GM19467 (cell line): ENCODE data around the gene ZDHHC11.
"Not testable (repeated sequence)": the region's sequence is repeated elsewhere in the genome, so short reads cannot be mapped to it uniquely, and the experiment has no call there.

Source experiments
- ATAC-seq: cut with Tn5 transposase; IDR thresholded peaks from one replicate; pipeline ENCODE4 v1.9.1; 2021; ENCODE audit warnings: mild to moderate bottlenecking, moderate library complexity; ENCODE audit not compliant: unreplicated experiment

Gene ZDHHC11

DNA sequence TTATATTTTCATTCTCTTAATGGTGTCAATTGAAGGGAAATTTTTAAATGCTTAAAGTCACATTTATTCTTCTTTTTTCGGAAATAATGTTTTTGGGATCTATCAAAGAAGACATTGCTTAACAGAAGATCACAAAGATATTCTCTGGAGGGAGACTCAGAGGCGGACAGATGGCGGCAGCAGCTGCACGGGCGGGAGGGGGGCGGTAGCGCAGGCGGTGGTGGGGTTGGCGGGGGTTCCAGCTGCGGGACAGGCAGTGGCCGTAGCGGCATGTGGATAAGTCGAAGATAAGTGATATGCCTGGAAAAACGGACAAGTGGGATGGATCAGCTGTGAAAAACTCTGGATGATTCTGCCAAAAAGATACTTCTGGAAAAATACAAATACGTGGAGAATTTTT is 34.6 kb downstream of the ZDHHC11 start:
- ATAC-seq: no peak

DNA sequence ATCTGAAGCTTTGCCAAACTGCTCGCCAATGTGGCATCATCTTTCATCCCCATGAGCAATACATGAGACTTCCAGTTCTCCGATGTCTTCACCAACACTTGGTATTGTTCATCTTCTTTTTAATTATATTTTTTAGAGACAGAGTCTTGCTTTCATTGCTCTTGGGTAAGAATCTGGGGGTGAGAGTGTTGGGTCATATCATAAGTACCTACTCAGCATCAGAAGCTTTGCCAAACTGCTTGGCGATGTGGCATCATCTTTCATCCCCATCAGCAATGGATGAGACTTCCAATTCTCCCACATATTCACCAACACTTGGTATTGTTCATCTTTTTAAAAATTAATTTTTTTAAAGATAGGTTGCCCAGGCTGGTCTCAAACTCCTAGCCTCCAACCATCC is 35.3 kb downstream of the ZDHHC11 start:
- ATAC-seq: no peak

DNA sequence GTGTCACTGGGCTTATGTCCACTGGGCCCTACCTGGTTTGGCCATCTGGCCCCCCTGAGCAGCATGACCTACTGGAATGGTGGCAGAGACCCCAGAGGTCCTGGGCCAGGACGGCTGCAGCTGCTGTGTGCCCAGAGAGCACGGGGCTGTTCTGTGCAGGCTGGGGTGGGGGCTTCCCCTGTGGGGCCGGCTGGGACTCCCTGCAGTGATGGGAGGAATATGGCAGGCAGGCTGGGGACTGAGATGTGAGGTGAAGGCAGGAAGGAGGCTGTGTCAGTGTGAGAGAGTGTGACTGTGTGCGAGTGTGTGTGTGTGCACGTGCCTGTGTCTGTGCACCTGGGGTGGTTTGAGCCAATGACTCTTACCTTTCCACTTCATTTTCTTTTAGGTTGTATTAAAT is 37.2 kb downstream of the ZDHHC11 start:
- ATAC-seq: not testable (repeated sequence)

DNA sequence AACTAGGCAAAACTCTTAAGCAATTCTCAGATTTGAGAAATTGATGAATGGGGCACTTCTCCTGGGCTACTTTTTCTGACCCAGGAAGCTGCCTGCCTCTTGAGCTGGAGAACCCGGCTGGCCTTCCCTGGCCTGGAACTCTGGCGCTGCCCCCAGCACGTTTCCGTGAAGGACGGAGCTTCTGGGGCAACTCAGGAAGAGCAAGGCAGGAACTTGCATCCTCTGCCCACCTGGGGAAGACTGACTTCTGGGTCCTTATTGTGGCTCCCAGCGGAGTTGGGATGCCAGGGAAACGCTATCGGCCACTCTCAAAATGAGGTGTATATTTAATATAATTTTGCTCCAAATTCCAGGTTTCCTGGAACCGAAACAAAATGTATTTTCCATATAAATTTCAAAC is 39.4 kb downstream of the ZDHHC11 start:
- ATAC-seq: not testable (repeated sequence)

DNA sequence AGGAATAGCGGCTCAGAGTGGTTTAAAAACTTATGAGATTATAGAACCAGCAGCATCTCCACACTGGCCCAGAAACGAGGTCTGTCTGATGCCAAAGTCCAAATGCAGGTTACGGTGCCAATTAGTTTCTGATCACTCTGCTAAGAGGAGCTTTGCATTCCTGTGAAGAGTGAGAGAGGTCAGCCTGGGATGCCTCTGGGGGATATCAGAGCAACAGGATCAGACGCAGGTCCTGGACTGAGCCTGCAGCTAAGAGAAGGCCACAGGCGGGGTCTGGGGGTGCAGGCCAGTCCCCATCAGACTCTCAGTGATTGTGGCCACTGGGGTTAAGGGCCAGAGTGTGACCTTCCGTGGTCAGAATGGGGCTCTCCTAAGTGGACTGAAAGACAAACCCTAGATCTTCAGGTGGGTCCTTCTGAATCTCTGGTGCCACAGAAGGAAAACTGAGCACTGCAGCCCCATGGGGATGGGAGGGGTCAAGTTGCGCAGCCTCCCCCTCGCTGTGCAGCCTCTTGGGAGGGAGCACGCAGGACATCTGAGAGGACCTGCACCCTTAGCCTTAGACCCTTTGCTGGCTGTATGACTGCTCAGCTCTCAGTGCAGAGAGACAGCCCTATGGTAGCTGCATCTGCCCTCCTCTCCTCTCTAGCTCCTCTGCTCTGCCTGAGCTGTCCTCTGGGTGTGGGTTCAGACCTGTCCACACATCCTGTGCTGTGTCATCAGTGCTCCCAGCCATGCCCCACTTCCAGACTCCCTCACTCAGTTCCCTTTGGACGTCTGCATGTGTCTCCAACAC is 42.9 kb downstream of the ZDHHC11 start:
- not testable (repeated sequence) for ATAC-seq

DNA sequence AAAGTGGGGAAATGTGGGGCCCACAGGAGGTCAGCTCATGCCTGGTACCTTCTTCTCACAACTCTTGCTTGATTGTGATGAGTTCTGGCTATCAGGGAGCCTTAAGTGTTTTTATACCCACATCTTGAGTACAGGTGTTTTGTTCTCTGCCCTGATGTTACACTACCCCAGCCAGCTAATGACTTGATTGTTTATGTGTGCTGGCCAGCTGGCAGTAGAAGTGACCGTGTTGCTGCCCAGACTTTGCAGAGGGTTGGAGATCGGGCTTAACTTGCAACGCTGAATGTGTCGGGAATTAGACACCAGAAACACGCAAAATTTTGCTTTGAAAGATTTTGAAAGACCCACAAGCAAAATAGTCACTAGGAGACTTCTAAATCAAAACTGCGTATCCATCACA is 49.3 kb downstream of the ZDHHC11 start:
- no peak for ATAC-seq

DNA sequence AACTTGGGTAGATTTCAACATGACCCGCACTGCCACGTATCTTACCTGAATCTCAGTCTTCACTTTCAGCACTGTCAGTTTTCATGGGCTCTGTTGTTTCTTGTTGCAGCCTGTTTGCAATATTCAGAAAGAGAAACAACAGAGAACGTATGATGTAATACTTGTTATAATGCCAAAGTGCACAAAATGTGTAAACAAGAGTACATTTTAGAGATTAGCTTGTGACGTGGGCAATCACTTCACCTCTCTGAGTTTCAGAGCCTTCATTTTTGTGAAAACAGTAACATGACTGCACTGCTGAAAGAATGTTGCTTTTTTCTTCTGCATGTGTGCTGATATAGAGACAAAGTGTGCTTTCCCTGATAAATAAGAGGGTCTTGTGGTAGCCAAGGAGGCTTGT is 49.7 kb downstream of the ZDHHC11 start:
- ATAC-seq: not testable (repeated sequence)

DNA sequence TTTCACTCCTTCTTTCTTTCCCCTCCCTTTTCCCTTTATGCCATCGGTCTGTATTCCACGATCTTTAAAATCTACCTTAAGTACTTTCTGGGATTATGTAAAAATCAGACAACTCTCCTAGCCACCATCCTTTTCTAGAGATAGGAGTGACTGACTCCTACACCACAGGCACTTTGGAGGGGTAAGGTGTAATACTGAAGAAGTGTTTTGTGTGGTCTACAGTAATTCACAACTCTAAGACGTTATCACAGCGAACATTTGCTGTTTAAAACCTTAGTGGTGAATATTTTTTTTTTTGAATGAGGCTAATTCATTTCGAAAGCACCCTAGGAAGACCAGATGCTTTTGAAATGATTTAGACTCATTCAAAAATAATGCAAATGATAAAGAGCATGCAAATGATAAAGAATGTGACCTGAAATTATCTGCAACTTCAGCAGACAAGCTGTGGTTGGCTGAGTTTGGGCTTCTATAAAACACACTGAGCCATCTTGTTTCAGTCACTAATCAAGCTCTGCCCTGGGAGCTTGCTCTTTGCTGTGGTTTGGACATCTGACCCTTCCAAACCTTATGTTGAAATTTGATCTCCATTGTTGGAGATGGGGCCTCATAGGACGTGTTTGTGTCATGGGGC is 52.2 kb downstream of the ZDHHC11 start:
- ATAC-seq: not testable (repeated sequence)

DNA sequence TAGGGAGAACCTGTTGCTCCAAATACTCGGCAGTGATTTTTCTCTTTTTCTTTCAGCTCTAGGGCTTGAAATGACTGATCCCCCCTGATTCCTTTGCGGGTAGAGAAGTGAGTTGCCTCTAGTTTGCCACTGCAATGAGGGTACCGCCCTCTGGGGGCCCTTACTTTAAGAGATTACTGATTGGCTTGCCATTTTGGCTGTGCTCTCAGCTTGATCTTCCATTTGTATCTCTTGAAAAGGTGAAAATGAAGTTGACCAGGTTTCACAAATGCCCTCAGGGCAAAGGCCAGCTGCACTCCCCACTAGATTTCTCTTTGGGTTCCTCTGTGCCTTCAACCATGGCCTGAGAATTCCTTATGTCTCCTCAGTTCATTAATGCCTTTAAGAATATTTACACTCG is 52.8 kb downstream of the ZDHHC11 start:
- ATAC-seq: not testable (repeated sequence)

DNA sequence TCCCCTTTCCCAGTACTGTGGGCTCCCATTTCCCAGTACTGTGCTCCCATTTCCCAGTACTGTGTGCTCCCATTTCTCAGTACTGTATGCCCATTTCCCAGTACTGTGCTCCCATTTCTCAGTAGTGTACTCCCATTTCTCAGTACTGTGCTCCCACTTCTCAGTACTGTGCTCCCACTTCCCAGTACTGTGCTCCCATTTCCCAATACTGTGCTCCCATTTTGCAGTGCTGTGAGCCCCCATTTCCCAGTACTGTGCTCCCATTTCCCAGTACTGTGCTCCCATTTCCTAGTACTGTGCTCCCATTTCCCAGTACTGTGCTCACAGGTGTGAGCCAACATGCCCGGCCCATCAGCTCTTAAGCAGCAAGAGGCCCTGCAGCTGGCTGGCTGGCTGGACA is 54.9 kb downstream of the ZDHHC11 start:
- ATAC-seq: not testable (repeated sequence)

DNA sequence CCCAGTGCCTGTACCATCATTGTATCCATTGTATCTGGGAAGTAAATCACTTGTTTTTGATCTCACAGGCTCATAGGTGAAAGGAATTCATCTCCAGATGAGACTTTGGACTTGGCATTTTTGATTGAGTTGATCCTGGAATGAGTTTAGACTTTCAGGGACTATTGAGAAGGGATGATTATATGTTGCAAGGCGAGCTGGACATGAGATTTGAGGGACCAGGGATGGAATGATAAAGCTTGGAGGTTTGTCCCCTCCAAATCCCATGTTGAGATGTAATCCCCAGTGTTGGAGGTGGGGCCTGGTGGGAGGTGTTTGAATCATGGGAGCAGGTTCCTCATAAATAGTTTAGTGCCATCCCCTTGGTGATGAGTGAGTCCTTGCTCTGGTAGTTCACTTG is 55.8 kb downstream of the ZDHHC11 start:
- ATAC-seq: not testable (repeated sequence)

DNA sequence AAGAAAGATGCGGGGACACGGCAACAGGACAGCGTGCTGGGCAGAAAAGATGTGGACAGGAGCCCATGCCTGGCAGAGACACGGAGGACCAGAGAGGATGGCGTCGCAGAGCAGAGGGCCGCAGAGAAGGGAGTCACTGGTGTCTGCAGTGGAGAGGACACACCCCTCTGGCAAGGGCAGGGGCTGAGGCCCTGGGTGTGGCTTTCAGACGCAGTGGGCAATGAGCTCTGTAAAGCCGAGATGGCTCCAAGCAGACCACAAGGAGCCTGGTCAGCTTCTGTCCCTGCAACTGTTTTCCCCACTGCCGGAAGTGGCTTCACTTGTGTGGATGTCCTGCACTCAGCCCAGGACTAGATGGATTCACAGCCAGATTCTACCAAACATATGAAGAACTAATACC is 62.1 kb downstream of the ZDHHC11 start:
- not testable (repeated sequence) for ATAC-seq

DNA sequence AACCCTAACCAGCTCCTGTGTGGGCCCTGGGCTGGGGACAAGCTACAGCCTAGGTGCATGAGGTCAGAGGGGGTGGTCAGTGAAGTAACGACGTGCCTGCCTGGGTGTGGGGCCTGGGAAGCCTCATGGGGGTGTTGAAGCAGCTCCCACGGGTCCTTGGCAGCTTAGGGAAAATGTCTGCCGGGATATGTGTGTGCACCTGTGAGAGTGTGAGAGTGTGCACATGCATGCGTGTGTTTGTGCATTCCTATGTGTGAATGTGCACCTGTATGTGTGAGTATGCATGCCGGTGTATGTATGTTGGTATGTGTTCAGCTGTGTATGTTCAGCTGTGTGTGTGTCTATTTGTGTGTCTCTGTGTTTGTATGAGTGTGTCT is 62.9 kb downstream of the ZDHHC11 start:
- ATAC-seq: not testable (repeated sequence)

DNA sequence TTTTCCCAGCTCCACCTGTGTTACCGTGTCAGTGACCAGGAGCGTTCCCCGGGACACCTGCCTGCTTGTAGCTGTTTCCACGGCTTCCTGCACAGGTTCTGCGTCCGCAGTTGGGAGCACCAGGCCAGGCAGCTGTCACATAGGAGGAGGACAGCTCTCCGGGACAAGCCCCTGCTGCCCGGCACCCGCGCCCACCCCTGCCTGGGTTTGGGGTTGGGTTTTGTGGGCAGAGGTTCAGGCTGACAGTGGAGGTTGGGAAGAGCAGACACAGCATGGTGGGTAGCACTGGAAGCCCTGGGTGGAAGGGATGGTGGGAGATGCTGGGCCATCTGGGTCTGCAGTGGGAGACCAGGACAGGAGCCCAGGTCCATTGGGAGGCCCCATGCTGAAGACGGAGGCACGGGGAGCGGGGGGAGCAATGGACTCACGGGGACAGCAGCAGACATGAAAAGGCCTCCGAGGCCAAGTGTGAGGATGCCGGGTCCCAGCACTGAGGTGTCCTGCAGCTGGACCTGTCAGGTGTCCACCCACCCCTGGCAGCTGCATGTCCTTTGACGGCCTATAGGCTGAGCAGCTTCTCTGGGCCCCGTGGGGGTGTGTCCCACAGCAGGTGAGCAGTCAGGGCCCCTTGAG is 63.4 kb downstream of the ZDHHC11 start:
- not testable (repeated sequence) for ATAC-seq

DNA sequence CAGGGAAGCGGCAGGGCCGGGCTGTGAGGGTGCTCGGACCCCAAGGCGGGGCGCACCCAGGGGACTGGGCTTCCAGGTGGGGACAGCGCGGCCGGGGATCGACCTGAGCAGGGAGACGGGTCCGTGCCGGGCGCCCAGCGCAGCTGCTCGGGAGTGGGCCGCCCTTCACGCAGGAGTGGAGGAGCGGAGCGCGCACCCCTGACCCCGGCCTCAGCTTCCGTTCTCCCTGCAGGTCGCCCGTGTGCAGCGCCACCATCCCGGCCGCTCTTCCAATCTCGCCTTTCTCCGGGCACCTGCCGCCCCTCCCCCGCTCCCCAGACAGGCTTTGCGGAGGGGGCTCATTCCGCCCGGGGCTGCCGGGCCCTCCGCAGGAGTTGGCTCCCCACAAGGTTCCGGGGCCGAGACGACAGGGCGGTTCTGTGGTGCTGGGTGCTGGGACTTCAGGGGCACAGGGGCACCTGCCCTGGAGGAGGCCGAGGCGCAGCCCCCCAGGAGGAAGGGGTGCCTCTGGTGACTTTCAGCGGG is 65.5 kb downstream of the ZDHHC11 start:
- not testable (repeated sequence) for ATAC-seq

DNA sequence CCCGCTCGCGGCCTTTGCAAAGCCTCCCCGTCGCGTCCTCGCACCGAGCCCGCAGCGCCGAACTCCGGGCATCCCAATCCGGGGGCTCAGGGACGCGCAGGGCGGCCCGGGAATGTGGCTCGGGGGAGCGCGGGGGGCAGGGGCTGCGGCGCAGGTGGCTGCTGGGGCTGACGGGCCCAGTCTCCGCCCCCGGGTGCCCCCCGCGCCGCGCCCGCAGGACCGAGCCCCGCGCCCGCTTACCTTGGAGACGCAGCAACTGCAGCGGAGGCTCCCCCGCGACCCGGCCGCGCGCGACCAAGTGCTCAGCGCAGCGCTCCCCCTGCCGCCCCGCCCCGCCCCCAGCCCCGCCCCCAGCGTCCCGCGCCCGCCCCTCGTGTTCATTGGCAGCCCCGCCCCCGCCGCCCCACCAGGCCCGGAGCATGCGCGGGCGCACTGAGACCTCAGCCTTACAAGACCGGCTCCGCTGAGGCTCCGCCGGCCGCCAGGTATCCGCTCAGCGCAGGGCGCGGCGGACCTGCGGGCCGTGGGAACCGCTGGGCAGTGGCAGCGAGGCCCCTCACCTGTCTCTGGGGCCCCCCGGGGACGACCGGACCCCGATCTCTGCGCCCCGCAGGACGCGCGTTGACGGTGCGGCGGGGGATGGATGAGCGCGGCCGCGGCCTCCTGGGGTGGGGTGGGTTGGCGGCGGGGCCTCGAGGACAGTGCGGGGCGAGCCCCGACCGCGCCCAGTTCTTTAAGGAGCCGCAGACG is 66.2 kb downstream of the ZDHHC11 start, which contains the start of gene ZDHHC11B:
ZDHHC11B (minus strand) TSS at position 302 of the 750 bp plus-strand sequence. CDS start 17,810 bp downstream, outside the sequence.
- ATAC-seq: not testable (repeated sequence)

DNA sequence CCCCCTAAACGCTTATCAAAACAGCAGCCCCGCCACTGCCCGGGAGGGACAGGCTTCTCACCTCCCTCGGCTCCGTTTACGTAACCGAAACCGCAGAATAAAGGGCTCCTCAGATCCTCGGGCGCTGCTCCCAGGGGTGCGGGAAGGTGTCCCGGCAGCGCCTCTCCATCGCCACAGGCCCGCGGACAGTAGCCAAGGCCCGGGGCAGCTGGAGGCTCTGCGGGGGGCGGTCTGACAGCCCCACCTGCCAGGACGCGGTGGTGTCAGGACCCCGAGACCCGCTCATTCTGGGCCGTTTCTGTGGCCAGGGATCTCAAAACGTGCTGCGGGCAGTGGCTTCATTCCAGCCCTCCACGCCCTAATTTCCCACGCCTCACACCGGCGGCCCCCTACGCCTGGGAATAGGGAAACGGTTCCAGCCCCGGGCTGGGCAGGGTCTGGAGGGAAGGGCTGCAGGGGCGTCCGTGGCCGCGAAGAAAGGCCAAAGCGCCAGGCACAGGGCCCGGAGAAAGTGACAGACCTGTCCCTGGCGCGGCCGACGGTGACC is 66.8 kb downstream of the ZDHHC11 start:
- ATAC-seq: not testable (repeated sequence)

DNA sequence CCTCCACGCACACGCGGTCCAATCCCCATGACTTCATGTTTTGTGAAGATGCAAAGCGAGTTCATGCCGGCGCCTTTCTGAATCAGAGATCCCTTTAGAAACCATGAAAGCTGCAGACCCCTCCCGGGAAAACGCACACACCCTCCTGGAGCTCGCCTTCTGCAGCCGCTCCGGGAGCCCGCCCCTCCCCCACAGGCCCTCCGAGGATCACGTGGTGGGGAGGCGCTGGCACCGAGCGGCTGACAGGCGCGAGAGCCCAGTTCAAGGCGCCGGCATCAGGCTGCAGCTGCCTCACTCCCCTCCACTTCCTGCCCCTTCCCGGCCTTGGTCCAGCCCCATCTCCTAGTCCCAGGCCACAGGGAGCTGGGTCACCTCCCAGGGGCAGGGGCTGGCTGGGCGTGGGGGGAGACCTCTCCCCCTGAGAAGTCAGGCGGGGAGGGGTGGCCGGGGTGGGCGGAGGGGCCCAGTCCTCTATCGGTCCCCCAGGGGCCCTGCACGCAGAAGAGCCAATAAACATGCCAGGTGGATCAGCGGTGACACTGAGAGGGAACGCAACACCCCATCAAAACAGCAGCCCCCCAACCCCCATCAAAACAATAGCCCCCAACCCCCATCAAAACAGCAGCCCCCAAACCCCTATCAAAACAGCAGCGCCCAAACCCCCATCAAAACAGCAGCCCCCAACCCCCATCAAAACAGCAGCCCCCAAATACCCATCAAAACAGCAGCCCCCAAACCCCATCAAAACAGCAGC is 67.6 kb downstream of the ZDHHC11 start:
- not testable (repeated sequence) for ATAC-seq

DNA sequence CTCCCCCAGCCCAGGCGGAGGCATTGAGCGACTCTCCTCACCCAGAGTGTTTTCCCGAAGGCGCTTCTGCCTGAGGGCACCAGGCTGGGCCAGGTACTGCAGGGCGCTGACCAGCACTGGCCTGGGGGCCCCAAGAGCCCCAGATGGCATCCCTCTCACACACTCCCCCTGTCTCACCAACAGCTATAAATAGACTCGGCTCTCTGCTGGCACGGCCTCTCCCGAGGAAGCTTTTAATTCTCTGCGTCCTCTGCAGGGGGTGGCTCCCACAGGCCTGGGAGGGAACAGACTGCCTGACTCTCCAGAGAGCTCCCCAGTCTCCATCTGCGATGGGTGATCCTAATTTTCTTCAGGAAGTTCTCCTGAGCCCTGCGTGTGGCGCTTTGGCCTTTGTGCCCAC is 68.4 kb downstream of the ZDHHC11 start:
- not testable (repeated sequence) for ATAC-seq

DNA sequence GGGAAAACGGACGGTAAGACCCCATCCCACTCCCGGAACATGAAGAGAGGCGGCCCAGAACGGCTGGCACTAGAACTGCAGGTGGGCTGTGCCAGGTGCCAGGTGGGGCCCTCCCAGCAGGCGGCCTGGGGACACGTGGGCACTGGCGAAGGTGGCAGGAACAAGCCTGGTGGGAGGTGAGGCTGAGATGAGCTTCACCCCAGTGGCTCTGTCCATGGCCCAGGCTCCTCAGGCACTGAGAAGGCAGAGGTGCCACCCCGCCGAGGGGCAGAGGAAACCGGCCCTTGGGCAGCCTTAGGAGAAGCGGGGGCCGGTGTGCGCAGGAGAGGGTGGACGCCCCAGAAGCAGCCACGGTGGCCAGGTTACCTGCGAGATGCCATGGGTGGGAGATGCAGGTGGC is 70.2 kb downstream of the ZDHHC11 start:
- not testable (repeated sequence) for ATAC-seq
